PC-9 (cell line): ENCODE measurements around the gene TADA3.

Experiments
- EZH2 ChIP-seq: fragments of 200-600 bp; sonication (generic); IDR thresholded peaks from 2 replicates; pipeline ENCODE4 v1.8.0; 2017; ENCODE audit warnings: antibody characterized with exemption, low read depth
- TF ChIP-seq, protein P1 (sequence below): fragments of 200-600 bp; sonication (generic); conservative IDR thresholded peaks from 2 replicates; pipeline ENCODE4 v1.6.1; 2017; ENCODE audit warnings: mixed run types, antibody characterized with exemption, mild to moderate bottlenecking, moderate library complexity

GRCh38 chr3:9747267-9747666, 45.0 kb downstream of the TADA3 start:
- TF ChIP-seq, protein P1, sequence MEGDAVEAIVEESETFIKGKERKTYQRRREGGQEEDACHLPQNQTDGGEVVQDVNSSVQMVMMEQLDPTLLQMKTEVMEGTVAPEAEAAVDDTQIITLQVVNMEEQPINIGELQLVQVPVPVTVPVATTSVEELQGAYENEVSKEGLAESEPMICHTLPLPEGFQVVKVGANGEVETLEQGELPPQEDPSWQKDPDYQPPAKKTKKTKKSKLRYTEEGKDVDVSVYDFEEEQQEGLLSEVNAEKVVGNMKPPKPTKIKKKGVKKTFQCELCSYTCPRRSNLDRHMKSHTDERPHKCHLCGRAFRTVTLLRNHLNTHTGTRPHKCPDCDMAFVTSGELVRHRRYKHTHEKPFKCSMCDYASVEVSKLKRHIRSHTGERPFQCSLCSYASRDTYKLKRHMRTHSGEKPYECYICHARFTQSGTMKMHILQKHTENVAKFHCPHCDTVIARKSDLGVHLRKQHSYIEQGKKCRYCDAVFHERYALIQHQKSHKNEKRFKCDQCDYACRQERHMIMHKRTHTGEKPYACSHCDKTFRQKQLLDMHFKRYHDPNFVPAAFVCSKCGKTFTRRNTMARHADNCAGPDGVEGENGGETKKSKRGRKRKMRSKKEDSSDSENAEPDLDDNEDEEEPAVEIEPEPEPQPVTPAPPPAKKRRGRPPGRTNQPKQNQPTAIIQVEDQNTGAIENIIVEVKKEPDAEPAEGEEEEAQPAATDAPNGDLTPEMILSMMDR = no peak
- no peak for TF ChIP-seq EZH2
